Fibroblast of pulmonary artery (primary cell): ENCODE results near the gene PDZD2.

Experiments
- DNase-seq: peaks from one replicate; pipeline ENCODE4 v3.0.0-alpha.2; 2010; ENCODE audit warnings: low read depth
- H3K4me3 ChIP-seq: replicated peaks from 2 replicates; pipeline ENCODE4 v1.5.1; 2011; ENCODE audit warnings: low read depth, mild to moderate bottlenecking, control low read depth, low read length, moderate library complexity
- TF ChIP-seq, protein P1 (sequence below): IDR thresholded peaks from 2 replicates; pipeline ENCODE4 v1.5.1; 2011; ENCODE audit warnings: mild to moderate bottlenecking, control low read depth, low read length, inconsistent platforms; ENCODE audit errors: missing control alignments

The PDZD2 gene

DNA sequence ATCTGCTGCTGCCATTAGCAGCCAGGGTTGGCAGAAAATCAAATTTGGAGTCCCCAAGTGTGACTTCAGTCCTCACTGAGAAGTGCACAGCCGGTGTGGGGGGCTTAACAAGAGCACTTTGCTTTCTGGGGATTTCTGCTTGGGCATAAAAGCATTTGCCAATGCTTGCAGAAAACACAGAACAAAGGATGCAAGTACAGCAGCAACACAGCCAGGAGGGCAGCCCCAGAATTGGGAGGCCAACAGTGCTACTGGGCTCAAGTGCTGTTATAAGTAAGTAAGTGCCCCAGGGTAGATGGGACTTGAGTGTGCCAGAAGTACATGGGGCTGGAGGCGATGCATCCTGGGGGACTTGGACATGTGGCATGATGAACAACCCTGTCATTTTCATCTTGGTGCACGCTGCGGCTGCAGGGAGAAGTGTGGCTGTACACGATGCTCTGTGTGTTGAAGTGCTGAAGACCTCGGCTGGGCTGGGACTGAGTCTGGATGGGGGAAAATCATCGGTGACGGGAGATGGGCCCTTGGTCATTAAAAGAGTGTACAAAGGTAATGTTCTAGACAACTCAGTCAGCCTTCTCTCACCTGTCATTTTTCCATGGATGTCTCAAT is 461.9 kb downstream of the PDZD2 start:
- no peak overlapping the region for H3K4me3 ChIP-seq
- no peak for DNase-seq
- TF ChIP-seq, protein P1, sequence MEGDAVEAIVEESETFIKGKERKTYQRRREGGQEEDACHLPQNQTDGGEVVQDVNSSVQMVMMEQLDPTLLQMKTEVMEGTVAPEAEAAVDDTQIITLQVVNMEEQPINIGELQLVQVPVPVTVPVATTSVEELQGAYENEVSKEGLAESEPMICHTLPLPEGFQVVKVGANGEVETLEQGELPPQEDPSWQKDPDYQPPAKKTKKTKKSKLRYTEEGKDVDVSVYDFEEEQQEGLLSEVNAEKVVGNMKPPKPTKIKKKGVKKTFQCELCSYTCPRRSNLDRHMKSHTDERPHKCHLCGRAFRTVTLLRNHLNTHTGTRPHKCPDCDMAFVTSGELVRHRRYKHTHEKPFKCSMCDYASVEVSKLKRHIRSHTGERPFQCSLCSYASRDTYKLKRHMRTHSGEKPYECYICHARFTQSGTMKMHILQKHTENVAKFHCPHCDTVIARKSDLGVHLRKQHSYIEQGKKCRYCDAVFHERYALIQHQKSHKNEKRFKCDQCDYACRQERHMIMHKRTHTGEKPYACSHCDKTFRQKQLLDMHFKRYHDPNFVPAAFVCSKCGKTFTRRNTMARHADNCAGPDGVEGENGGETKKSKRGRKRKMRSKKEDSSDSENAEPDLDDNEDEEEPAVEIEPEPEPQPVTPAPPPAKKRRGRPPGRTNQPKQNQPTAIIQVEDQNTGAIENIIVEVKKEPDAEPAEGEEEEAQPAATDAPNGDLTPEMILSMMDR, result no peak

DNA sequence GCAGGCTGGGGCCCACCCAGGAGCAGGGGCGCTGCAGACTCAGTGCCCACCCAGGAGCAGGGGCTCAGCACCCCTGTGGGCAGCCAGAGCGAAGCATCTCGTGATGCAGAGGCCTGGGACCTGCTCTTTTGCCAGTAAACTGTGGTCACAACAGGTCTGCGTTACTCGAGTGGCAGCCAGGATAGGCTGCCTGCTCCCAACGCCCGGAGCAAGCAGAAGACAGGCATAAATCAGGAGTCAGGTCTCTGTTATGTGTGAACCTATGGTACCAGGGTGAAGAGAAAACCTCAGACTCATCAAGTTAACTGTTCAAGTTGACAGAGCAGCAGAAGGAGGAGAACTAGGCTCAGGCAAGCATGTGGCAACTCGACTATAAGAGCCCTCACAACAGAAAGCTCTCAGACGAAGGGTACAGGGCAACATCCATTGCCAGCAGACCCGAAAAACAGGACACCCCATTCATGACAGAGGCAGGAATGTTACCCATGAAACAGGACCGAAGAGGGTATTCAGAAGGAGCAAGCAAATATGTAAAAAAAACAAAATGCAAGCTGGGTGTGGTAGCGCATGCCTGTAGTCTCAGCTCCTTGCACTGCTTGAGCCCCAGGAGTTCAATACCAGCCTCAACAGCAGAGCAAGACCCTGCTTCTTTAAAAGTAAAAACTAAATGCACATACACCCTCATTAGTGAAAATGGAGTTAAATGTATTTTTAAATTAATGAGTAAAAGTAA is 463.5 kb downstream of the PDZD2 start:
- no peak for DNase-seq
- TF ChIP-seq, protein P1, result no peak
- H3K4me3 ChIP-seq, result no peak overlapping the region

DNA sequence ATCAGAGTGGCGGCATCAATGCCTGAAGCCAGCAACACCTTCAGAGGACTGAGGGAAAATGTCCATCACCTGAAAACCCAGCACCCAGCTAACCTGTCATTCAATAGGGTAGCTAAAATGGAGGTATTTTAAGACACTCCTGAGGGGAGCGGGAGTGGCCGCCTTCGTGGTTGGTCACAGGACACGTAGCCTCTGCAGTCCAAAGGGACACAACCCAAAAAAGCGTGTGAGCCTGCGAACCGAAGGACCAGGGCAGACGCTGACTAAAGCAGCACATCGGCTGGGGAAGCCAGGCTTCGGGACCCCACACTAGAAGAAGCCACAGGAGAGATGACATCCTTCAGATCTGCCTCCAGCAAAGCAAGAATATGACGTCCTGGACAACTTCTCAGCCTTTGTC is 464.6 kb downstream of the PDZD2 start:
- no peak overlapping the region for H3K4me3 ChIP-seq
- no peak for DNase-seq
- TF ChIP-seq, protein P1, result no peak

DNA sequence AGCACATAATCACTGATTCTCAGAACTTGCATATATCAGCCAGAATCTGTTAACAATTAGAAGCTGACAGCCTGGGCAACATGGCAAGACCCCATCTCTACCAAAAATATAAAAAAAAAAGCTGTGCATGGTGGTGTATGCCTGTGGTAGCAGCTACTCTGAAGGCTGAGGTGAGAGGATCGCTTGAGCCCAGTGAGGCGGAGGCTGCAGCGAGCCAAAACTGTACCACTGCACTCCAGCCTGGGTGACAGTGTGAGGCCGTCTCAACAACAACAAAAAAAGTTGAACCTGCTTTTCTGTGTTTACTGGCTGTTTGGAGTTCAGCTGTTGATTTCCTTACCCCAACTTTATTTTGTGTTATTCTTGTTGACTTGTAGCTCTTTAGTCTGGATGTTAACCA is 468.4 kb downstream of the PDZD2 start:
- DNase-seq, result no peak
- TF ChIP-seq, protein P1, result no peak
- H3K4me3 ChIP-seq, result no peak overlapping the region

DNA sequence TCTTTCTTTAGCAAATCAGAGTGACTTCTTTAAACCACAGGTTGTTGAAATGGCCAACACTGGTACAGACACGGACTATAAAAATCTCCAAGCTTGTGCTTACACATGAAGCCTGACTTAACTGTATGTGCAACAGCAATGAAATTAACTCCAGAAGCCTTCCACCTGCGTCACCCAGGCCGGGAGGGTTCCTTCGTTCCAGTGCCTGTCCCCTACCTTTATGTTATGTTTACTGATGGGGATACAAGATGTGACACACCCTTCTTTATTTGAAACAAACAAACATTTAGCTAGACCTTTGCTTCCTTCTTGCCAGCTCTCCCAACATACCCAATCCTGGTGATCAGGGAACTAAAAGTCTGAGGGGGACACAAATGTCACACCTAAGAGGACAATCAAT is 469.2 kb downstream of the PDZD2 start:
- no peak overlapping the region for H3K4me3 ChIP-seq
- TF ChIP-seq, protein P1, result no peak
- DNase-seq, result no peak

DNA sequence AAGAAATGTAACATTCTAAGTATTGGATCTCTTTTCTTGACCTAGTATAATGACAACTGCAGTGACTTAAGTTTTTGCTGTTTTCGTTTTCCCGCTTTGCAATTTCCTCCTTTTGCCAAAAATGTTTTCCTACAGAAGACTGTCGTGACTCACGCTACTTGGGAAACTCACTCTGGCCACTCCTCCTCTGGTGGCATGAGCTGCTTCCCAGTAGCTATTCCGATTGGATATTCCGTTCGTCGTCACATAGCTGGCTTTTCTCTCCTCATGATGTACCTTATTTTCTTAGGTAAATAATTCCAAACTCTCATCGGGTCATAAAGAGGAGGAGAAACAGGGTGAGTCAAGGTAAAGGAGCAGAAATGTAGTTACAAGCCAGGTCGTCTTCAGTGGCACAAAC is 470.3 kb downstream of the PDZD2 start:
- TF ChIP-seq, protein P1, result no peak
- peak; percentile 36 for DNase-seq
- H3K4me3 ChIP-seq, result no peak overlapping the region
